Breast epithelium (tissue), 4 donors: Measurements from ENCODE around the gene RNU1-4. TPM values are rescaled to one million over a fixed set of nuclear protein-coding genes. Genes with fewer than 3 reads are reported as not detected.
"Not testable (repeated sequence)": the region's sequence is repeated elsewhere in the genome, so short reads cannot be mapped to it uniquely, and the experiment has no call there.

Experiments
- DNase-seq, 2 donors: peaks; one replicate each; pipeline ENCODE4 v3.0.0-alpha.2; 2019; ENCODE audit warnings: low spot score in 2 of 2
- H3K27ac ChIP-seq, 2 donors: fragments of 200-600 bp; sonication (generic) in 1 of 2; one replicate each; pipeline ENCODE4 v1.5.1; 2016 to 2019; ENCODE audit warnings: mild to moderate bottlenecking in 1 of 2
- H3K27me3 ChIP-seq, 2 donors: fragments of 200-600 bp; sonication (generic) in 1 of 2; one replicate each; pipeline versions ENCODE4 v1.5.1 to v1.6.0; 2017 to 2019; ENCODE audit warnings: control low read depth in 1 of 2, mild to moderate bottlenecking in 1 of 2
- H3K36me3 ChIP-seq: fragments of 200-600 bp; one replicate; pipeline ENCODE4 v1.5.1; 2019
- H3K4me1 ChIP-seq, 2 donors: fragments of 200-600 bp; sonication (generic); one replicate each; pipeline ENCODE4 v1.5.1; 2016 to 2019; ENCODE audit warnings: control low read depth in 1 of 2
- H3K4me3 ChIP-seq, 3 donors: fragments of 200-600 bp; sonication (generic); 1 replicate in 2 of 3; 2 replicates in 1 of 3; pipeline ENCODE4 v1.5.1; 2016 to 2019; ENCODE audit warnings: mild to moderate bottlenecking in 3 of 3, moderate library complexity in 2 of 3
- H3K9me3 ChIP-seq, 2 donors: fragments of 200-600 bp; sonication (generic) in 1 of 2; one replicate each; pipeline ENCODE4 v1.5.1; 2016 to 2019; ENCODE audit warnings: control low read depth in 1 of 2
- intact Hi-C: fragments of 100-400 bp; cut with DNase I; formaldehyde crosslinking; loops from one replicate; pipeline ENCODE4 v1.15.1; 2023; ENCODE audit warnings: low total_unique reads
- total RNA-seq, 3 donors: library from RNA; depleted of rRNA; stranded (reverse); fragments of >200 nt; gene quantifications; one replicate each; pipeline ENCODE4 v1.1.0, GENCODE V29; 2016

Gene RNU1-4
- total RNA-seq, 3 donors from 2014 or later, result under 0.01 TPM

GRCh38 chr1:16773205-16773596 is 32.9 kb downstream of the RNU1-4 start:
- H3K27me3 ChIP-seq, H3K36me3 ChIP-seq, intact Hi-C loops, H3K4me3 ChIP-seq, H3K9me3 ChIP-seq, H3K27ac ChIP-seq, DNase-seq, H3K4me1 ChIP-seq: not testable (repeated sequence)

GRCh38 chr1:16773723-16774122 is 33.4 kb downstream of the RNU1-4 start:
- DNase-seq, H3K4me1 ChIP-seq, H3K36me3 ChIP-seq, H3K9me3 ChIP-seq, H3K27ac ChIP-seq, H3K4me3 ChIP-seq, intact Hi-C loops, H3K27me3 ChIP-seq: not testable (repeated sequence)

- intact Hi-C loops, DNase-seq, H3K9me3 ChIP-seq, H3K36me3 ChIP-seq, H3K27me3 ChIP-seq, H3K4me3 ChIP-seq, H3K4me1 ChIP-seq, H3K27ac ChIP-seq: not testable (repeated sequence)
Measured at GRCh38 chr1:16774773-16775172, 34.5 kb downstream of the RNU1-4 start.

- intact Hi-C loops, H3K36me3 ChIP-seq, H3K27ac ChIP-seq, DNase-seq, H3K4me3 ChIP-seq, H3K27me3 ChIP-seq, H3K9me3 ChIP-seq, H3K4me1 ChIP-seq: not testable (repeated sequence)
Measured at GRCh38 chr1:16775290-16775689, 35.0 kb downstream of the RNU1-4 start.

GRCh38 chr1:16776248-16776647 is 35.9 kb downstream of the RNU1-4 start:
- H3K4me1 ChIP-seq, DNase-seq, H3K27me3 ChIP-seq, H3K27ac ChIP-seq, H3K9me3 ChIP-seq, H3K36me3 ChIP-seq, intact Hi-C loops, H3K4me3 ChIP-seq: not testable (repeated sequence)

- H3K27ac ChIP-seq, H3K4me3 ChIP-seq, H3K4me1 ChIP-seq, H3K27me3 ChIP-seq, H3K36me3 ChIP-seq, intact Hi-C loops, DNase-seq, H3K9me3 ChIP-seq: not testable (repeated sequence)
Measured at GRCh38 chr1:16776835-16777234, 36.5 kb downstream of the RNU1-4 start.

GRCh38 chr1:16777821-16778220 is 37.5 kb downstream of the RNU1-4 start:
- H3K4me3 ChIP-seq, H3K36me3 ChIP-seq, DNase-seq, H3K4me1 ChIP-seq, H3K27me3 ChIP-seq, intact Hi-C loops, H3K9me3 ChIP-seq, H3K27ac ChIP-seq: not testable (repeated sequence)

- not testable (repeated sequence) for DNase-seq, H3K36me3 ChIP-seq
Measured at GRCh38 chr1:16779525-16779924, 39.2 kb downstream of the RNU1-4 start.

GRCh38 chr1:16781033-16781432 is 40.7 kb downstream of the RNU1-4 start:
- H3K36me3 ChIP-seq, H3K27ac ChIP-seq, H3K27me3 ChIP-seq, intact Hi-C loops, H3K9me3 ChIP-seq, DNase-seq, H3K4me1 ChIP-seq, H3K4me3 ChIP-seq: not testable (repeated sequence)

More at GRCh38 chr1:16779525-16779924, 39.2 kb downstream of the RNU1-4 start:
- H3K27ac ChIP-seq, H3K4me1 ChIP-seq, H3K9me3 ChIP-seq, intact Hi-C loops, H3K27me3 ChIP-seq, H3K4me3 ChIP-seq: not testable (repeated sequence)

GRCh38 chr1:16781625-16782024 is 41.3 kb downstream of the RNU1-4 start:
- DNase-seq, H3K27ac ChIP-seq, H3K27me3 ChIP-seq, H3K4me3 ChIP-seq, H3K4me1 ChIP-seq, H3K9me3 ChIP-seq, H3K36me3 ChIP-seq, intact Hi-C loops: not testable (repeated sequence)

- intact Hi-C loops, result not testable (repeated sequence)
Measured at GRCh38 chr1:16784955-16785354, 44.6 kb downstream of the RNU1-4 start.

GRCh38 chr1:16786362-16786761 is 46.0 kb downstream of the RNU1-4 start:
- H3K4me3 ChIP-seq, H3K4me1 ChIP-seq, H3K27me3 ChIP-seq, intact Hi-C loops, H3K9me3 ChIP-seq, H3K27ac ChIP-seq, DNase-seq, H3K36me3 ChIP-seq: not testable (repeated sequence)

More at GRCh38 chr1:16784955-16785354, 44.6 kb downstream of the RNU1-4 start:
- H3K27me3 ChIP-seq, H3K9me3 ChIP-seq, DNase-seq, H3K4me1 ChIP-seq, H3K4me3 ChIP-seq, H3K27ac ChIP-seq, H3K36me3 ChIP-seq: not testable (repeated sequence)

- H3K27me3 ChIP-seq, H3K27ac ChIP-seq, H3K4me3 ChIP-seq, intact Hi-C loops, DNase-seq, H3K4me1 ChIP-seq, H3K36me3 ChIP-seq, H3K9me3 ChIP-seq: not testable (repeated sequence)
Measured at GRCh38 chr1:16787175-16787574, 46.9 kb downstream of the RNU1-4 start.

- H3K36me3 ChIP-seq, H3K9me3 ChIP-seq, DNase-seq, H3K4me3 ChIP-seq, H3K27ac ChIP-seq, H3K4me1 ChIP-seq, H3K27me3 ChIP-seq, intact Hi-C loops: not testable (repeated sequence)
Measured at GRCh38 chr1:16787711-16788110, 47.4 kb downstream of the RNU1-4 start.
